Muscle of leg (tissue), 11 donors: ENCODE results near the gene ARFGAP2. TPM values are rescaled to one million over a fixed set of nuclear protein-coding genes. Genes with fewer than 3 reads are reported as not detected.

Experiments
- DNase-seq: peaks from one replicate; pipeline ENCODE4 v3.0.0; 2013
- H3K27ac ChIP-seq: one replicate; pipeline ENCODE4 v1.5.1; 2013; ENCODE audit warnings: mild to moderate bottlenecking, low read length, control low read depth
- H3K27me3 ChIP-seq: one replicate; pipeline ENCODE4 v1.6.1; 2013; ENCODE audit warnings: low read length; ENCODE audit not compliant: control insufficient read depth, insufficient read depth
- H3K36me3 ChIP-seq: one replicate; pipeline ENCODE4 v1.6.1; 2013; ENCODE audit warnings: low read length; ENCODE audit not compliant: control insufficient read depth, insufficient read depth
- H3K4me1 ChIP-seq: one replicate; pipeline ENCODE4 v1.6.1; 2013; ENCODE audit warnings: low read length; ENCODE audit not compliant: control insufficient read depth, insufficient read depth
- H3K4me3 ChIP-seq: one replicate; pipeline ENCODE4 v1.5.1; 2013; ENCODE audit warnings: low read length, control low read depth
- H3K9me3 ChIP-seq: replicated peaks from 2 replicates; pipeline ENCODE4 v1.6.1; 2013; ENCODE audit warnings: low read depth, low read length; ENCODE audit not compliant: control insufficient read depth
- WGBS: methylation state at CpG from one replicate; pipeline ENCODE4 v1.1.5; 2013; ENCODE audit warnings: missing lambda C conversion rate; ENCODE audit not compliant: insufficient coverage; 5-methylcytosine and 5-hydroxymethylcytosine counted together
- polyA plus RNA-seq, 8 donors: library from polyadenylated mRNA; unstranded; fragments of 120-200 nt; gene quantifications; one replicate each; pipeline versions ENCODE4 v1.2.1 to v1.2.3, GENCODE V29; 2013; ENCODE audit warnings: inconsistent platforms in 1 of 8, low replicate concordance in 1 of 8; ENCODE audit not compliant: insufficient read length in 8 of 8, insufficient read depth in 1 of 8
- total RNA-seq: library from RNA; stranded (reverse); fragments of 120-200 nt; gene quantifications from one replicate; pipeline ENCODE4 v1.2.4, GENCODE V29; 2013

The ARFGAP2 gene
- total and polyA plus RNA-seq, 9 donors = 59.8 to 91.0 (median 74.8) TPM

GRCh38 chr11:47171856-47172255 lies 4.8 kb downstream of the ARFGAP2 start:
- H3K36me3 ChIP-seq = peaks cover 87% of the 10 kb centered on the region
- peaks cover 16% of the 10 kb centered on the region for H3K4me1 ChIP-seq
- no peaks in the 10 kb centered on the region for H3K27me3 ChIP-seq
- H3K27ac ChIP-seq = no peak overlapping the region
- DNase-seq = no peak
- no peak overlapping the region for H3K4me3 ChIP-seq
- WGBS = 78% methylated on average over 4 of the region's 8 CpGs
- no peaks in the 10 kb centered on the region for H3K9me3 ChIP-seq

GRCh38 chr11:47171061-47171838 lies 5.4 kb downstream of the ARFGAP2 start:
- Histone ChIP-seq H3K4me1 (peaks cover 16% of the 10 kb centered on the region), H3K4me3 (no peak overlapping the region), H3K27ac (no peak overlapping the region), H3K36me3 (peaks cover 92% of the 10 kb centered on the region), H3K9me3 (no peaks in the 10 kb centered on the region), H3K27me3 (no peaks in the 10 kb centered on the region)
- 89% methylated on average over 13 of the region's 16 CpGs for WGBS
- DNase-seq = no peak

GRCh38 chr11:47166368-47166767 lies 10.3 kb downstream of the ARFGAP2 start:
- Histone ChIP-seq H3K9me3 (no peaks in the 10 kb centered on the region), H3K27ac (no peak overlapping the region), H3K4me3 (no peak overlapping the region), H3K4me1 (peaks cover 29% of the 10 kb centered on the region), H3K27me3 (no peaks in the 10 kb centered on the region), H3K36me3 (peaks cover 79% of the 10 kb centered on the region)
- WGBS = 81% methylated on average over 5 of the region's 5 CpGs
- no peak for DNase-seq

GRCh38 chr11:47165253-47165840 lies 11.3 kb downstream of the ARFGAP2 start:
- no peaks in the 10 kb centered on the region for H3K27me3 ChIP-seq
- DNase-seq = no peak
- no peak overlapping the region for H3K27ac ChIP-seq
- H3K4me3 ChIP-seq = no peak overlapping the region
- H3K4me1 ChIP-seq = peaks cover 39% of the 10 kb centered on the region
- peaks cover 72% of the 10 kb centered on the region for H3K36me3 ChIP-seq
- H3K9me3 ChIP-seq = no peaks in the 10 kb centered on the region
- WGBS = 86% methylated on average over 5 of the region's 16 CpGs

- H3K4me1 ChIP-seq = peaks cover 40% of the 10 kb centered on the region
- no peaks in the 10 kb centered on the region for H3K9me3 ChIP-seq
- DNase-seq = no peak
- no peaks in the 10 kb centered on the region for H3K27me3 ChIP-seq
- no peak overlapping the region for H3K4me3 ChIP-seq
- 79% methylated on average over 3 of the region's 4 CpGs for WGBS
- no peak overlapping the region for H3K27ac ChIP-seq
- H3K36me3 ChIP-seq = peaks cover 65% of the 10 kb centered on the region
Measured at GRCh38 chr11:47164321-47164720, 12.4 kb downstream of the ARFGAP2 start.

GRCh38 chr11:47163898-47164297 lies 12.8 kb downstream of the ARFGAP2 start:
- 76% methylated on average over 14 of the region's 15 CpGs for WGBS

GRCh38 chr11:47163193-47163592 lies 13.5 kb downstream of the ARFGAP2 start:
- peaks cover 62% of the 10 kb centered on the region for H3K36me3 ChIP-seq
- peaks cover 40% of the 10 kb centered on the region for H3K4me1 ChIP-seq
- H3K27ac ChIP-seq = no peak overlapping the region
- WGBS = 22% methylated on average over 1 of the region's 3 CpGs
- DNase-seq = no peak
- H3K4me3 ChIP-seq = no peak overlapping the region
- H3K27me3 ChIP-seq = no peaks in the 10 kb centered on the region
- H3K9me3 ChIP-seq = no peaks in the 10 kb centered on the region

More at GRCh38 chr11:47163898-47164297, 12.8 kb downstream of the ARFGAP2 start:
- peaks cover 63% of the 10 kb centered on the region for H3K36me3 ChIP-seq
- no peaks in the 10 kb centered on the region for H3K9me3 ChIP-seq
- no peak for DNase-seq
- no peak overlapping the region for H3K27ac ChIP-seq
- H3K4me3 ChIP-seq = no peak overlapping the region
- no peaks in the 10 kb centered on the region for H3K27me3 ChIP-seq
- H3K4me1 ChIP-seq = peaks cover 40% of the 10 kb centered on the region

GRCh38 chr11:47162426-47162825 lies 14.3 kb downstream of the ARFGAP2 start:
- H3K27ac ChIP-seq = no peak overlapping the region
- H3K9me3 ChIP-seq = no peaks in the 10 kb centered on the region
- H3K4me3 ChIP-seq = no peak overlapping the region
- H3K4me1 ChIP-seq = peaks cover 40% of the 10 kb centered on the region
- peaks cover 60% of the 10 kb centered on the region for H3K36me3 ChIP-seq
- no peak for DNase-seq
- H3K27me3 ChIP-seq = no peaks in the 10 kb centered on the region
- 40% methylated on average over 3 of the region's 5 CpGs for WGBS

- no peak for DNase-seq
- WGBS = 37% methylated on average over 4 of the region's 9 CpGs
- H3K27me3 ChIP-seq = no peaks in the 10 kb centered on the region
Measured at GRCh38 chr11:47161890-47162289, 14.8 kb downstream of the ARFGAP2 start.

GRCh38 chr11:47161134-47161854 lies 15.4 kb downstream of the ARFGAP2 start:
- H3K9me3 ChIP-seq = no peaks in the 10 kb centered on the region
- no peak overlapping the region for H3K4me3 ChIP-seq
- WGBS = 67% methylated on average over 3 of the region's 14 CpGs
- H3K36me3 ChIP-seq = peaks cover 53% of the 10 kb centered on the region
- DNase-seq = peak; percentile 83
- no peaks in the 10 kb centered on the region for H3K27me3 ChIP-seq
- H3K4me1 ChIP-seq = peaks cover 42% of the 10 kb centered on the region
- H3K27ac ChIP-seq = no peak overlapping the region

More at GRCh38 chr11:47161890-47162289, 14.8 kb downstream of the ARFGAP2 start:
- Histone ChIP-seq H3K36me3 (peaks cover 59% of the 10 kb centered on the region), H3K27ac (peak overlapping the region; percentile 17), H3K4me1 (peaks cover 40% of the 10 kb centered on the region), H3K4me3 (no peak overlapping the region), H3K9me3 (no peaks in the 10 kb centered on the region)
